Large intestine (tissue), 3 donors: ENCODE measurements around the gene CMTM4. TPM values are rescaled to one million over a fixed set of nuclear protein-coding genes. Genes with fewer than 3 reads are reported as not detected.
"Not testable (repeated sequence)": the region's sequence is repeated elsewhere in the genome, so short reads cannot be mapped to it uniquely, and the experiment has no call there.

Experiments used
- DNase-seq, 2 donors: peaks; one replicate each; pipeline versions ENCODE4 v3.0.0 to v3.0.0-alpha.2; 2013
- H3K27ac ChIP-seq: one replicate; pipeline ENCODE4 v1.5.1; 2013; ENCODE audit warnings: low read length
- H3K27me3 ChIP-seq: 2 replicates; pipeline ENCODE4 v1.6.1; 2013; ENCODE audit warnings: low read length; ENCODE audit not compliant: control insufficient read depth, insufficient read depth
- H3K36me3 ChIP-seq: 2 replicates; pipeline ENCODE4 v1.6.1; 2013; ENCODE audit warnings: low read length; ENCODE audit not compliant: control insufficient read depth, insufficient read depth
- H3K4me1 ChIP-seq: one replicate; pipeline ENCODE4 v1.6.1; 2013; ENCODE audit warnings: low read length; ENCODE audit not compliant: control insufficient read depth, insufficient read depth
- H3K4me3 ChIP-seq: one replicate; pipeline ENCODE4 v1.5.1; 2013; ENCODE audit warnings: low read length
- H3K9me3 ChIP-seq: one replicate; pipeline ENCODE4 v1.6.1; 2013; ENCODE audit warnings: mild to moderate bottlenecking, low read depth, low read length, moderate library complexity; ENCODE audit not compliant: control insufficient read depth
- WGBS: methylation state at CpG from one replicate; pipeline ENCODE4 v1.1.5; 2013; ENCODE audit warnings: low lambda C conversion rate; ENCODE audit not compliant: insufficient coverage; 5-methylcytosine and 5-hydroxymethylcytosine counted together
- polyA plus RNA-seq: library from polyadenylated mRNA; unstranded; fragments of 120-200 nt; gene quantifications from one replicate; pipeline ENCODE4 v1.2.1, GENCODE V29; 2013

Gene CMTM4
- polyA plus RNA-seq, 1 donor, result 52.1 TPM

- not testable (repeated sequence) for H3K27me3 ChIP-seq, H3K4me3 ChIP-seq
Measured at GRCh38 chr16:66631558-66631957, 65.0 kb downstream of the CMTM4 start.

GRCh38 chr16:66630561-66631260 is 65.8 kb downstream of the CMTM4 start:
- no CpG with 5 or more reads among the region's 49 CpGs for WGBS
- H3K9me3 ChIP-seq, H3K4me3 ChIP-seq, DNase-seq, H3K27me3 ChIP-seq, H3K4me1 ChIP-seq, H3K27ac ChIP-seq: not testable (repeated sequence)
- peaks cover 17% of the 10 kb centered on the region for H3K36me3 ChIP-seq

More at GRCh38 chr16:66631558-66631957, 65.0 kb downstream of the CMTM4 start:
- not testable (repeated sequence) for H3K27ac ChIP-seq, H3K4me1 ChIP-seq, H3K9me3 ChIP-seq, DNase-seq
- peaks cover 20% of the 10 kb centered on the region for H3K36me3 ChIP-seq
- no CpG with 5 or more reads among the region's 4 CpGs for WGBS

GRCh38 chr16:66629856-66630255 is 66.7 kb downstream of the CMTM4 start:
- DNase-seq, result no peak
- Histone ChIP-seq H3K4me3 (no peak overlapping the region), H3K27ac (no peak overlapping the region), H3K36me3 (peaks cover 12% of the 10 kb centered on the region), H3K27me3 (no peaks in the 10 kb centered on the region), H3K9me3 (no peaks in the 10 kb centered on the region), H3K4me1 (no peaks in the 10 kb centered on the region)
- no CpG with 5 or more reads among the region's 5 CpGs for WGBS

- H3K4me1 ChIP-seq, H3K27ac ChIP-seq, H3K27me3 ChIP-seq, DNase-seq, H3K4me3 ChIP-seq, H3K9me3 ChIP-seq: not testable (repeated sequence)
- WGBS, result 60% methylated on average over 1 of the region's 17 CpGs
- peaks cover 13% of the 10 kb centered on the region for H3K36me3 ChIP-seq
Measured at GRCh38 chr16:66627611-66628378, 68.7 kb downstream of the CMTM4 start.

DNA sequence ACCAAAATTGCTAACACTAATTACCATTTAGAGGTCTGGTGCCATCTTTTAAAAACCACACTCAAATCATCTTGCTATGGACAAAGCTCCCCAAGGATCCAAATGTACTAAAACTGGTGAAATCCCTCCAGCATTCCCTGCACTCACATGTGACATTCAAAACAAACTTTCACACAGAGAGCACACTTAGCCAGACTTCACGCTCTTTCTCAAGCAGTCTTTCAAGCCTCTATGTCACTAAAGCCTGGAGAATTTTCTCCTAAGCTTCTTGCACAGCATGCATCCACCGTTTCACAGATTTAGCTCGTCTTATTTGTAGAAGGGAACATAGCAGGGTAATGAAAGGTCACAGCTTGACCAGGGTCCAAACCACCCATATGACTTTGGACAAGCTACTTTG is 72.8 kb downstream of the CMTM4 start:
- H3K27ac ChIP-seq, result no peak overlapping the region
- H3K4me1 ChIP-seq, result no peaks in the 10 kb centered on the region
- no peak for DNase-seq
- peaks cover 36% of the 10 kb centered on the region for H3K36me3 ChIP-seq
- no peak overlapping the region for H3K4me3 ChIP-seq
- H3K9me3 ChIP-seq, result no peaks in the 10 kb centered on the region
- H3K27me3 ChIP-seq, result no peaks in the 10 kb centered on the region
- no CpG with 5 or more reads among the region's 3 CpGs for WGBS

- no peaks in the 10 kb centered on the region for H3K9me3 ChIP-seq
- peaks cover 40% of the 10 kb centered on the region for H3K36me3 ChIP-seq
- no CpG with 5 or more reads among the region's 3 CpGs for WGBS
- peak in 1 of 2 donors; percentile 28 for DNase-seq
- no peaks in the 10 kb centered on the region for H3K4me1 ChIP-seq
- no peak overlapping the region for H3K4me3 ChIP-seq
- H3K27ac ChIP-seq, result no peak overlapping the region
- H3K27me3 ChIP-seq, result no peaks in the 10 kb centered on the region
Measured at GRCh38 chr16:66622863-66623262, 73.7 kb downstream of the CMTM4 start.

GRCh38 chr16:66621973-66622372 is 74.6 kb downstream of the CMTM4 start:
- no peak for DNase-seq
- Histone ChIP-seq H3K9me3 (no peaks in the 10 kb centered on the region), H3K27ac (no peak overlapping the region), H3K4me3 (no peak overlapping the region), H3K36me3 (peaks cover 41% of the 10 kb centered on the region), H3K4me1 (no peaks in the 10 kb centered on the region), H3K27me3 (no peaks in the 10 kb centered on the region)
- WGBS, result no CpG with 5 or more reads among the region's 14 CpGs

GRCh38 chr16:66620429-66620795 is 76.1 kb downstream of the CMTM4 start:
- DNase-seq, result no peak

GRCh38 chr16:66619534-66620428 is 76.8 kb downstream of the CMTM4 start:
- no peak for DNase-seq
- Histone ChIP-seq H3K36me3 (peaks cover 52% of the 10 kb centered on the region), H3K9me3 (no peaks in the 10 kb centered on the region), H3K4me1 (no peaks in the 10 kb centered on the region), H3K4me3 (no peak overlapping the region), H3K27me3 (no peaks in the 10 kb centered on the region), H3K27ac (no peak overlapping the region)
- WGBS, result 92% methylated on average over 2 of the region's 12 CpGs

More at GRCh38 chr16:66620429-66620795, 76.1 kb downstream of the CMTM4 start:
- Histone ChIP-seq H3K4me3 (no peak overlapping the region), H3K36me3 (peaks cover 52% of the 10 kb centered on the region), H3K4me1 (no peaks in the 10 kb centered on the region), H3K27me3 (no peaks in the 10 kb centered on the region), H3K9me3 (no peaks in the 10 kb centered on the region), H3K27ac (no peak overlapping the region)
- WGBS, result 50% methylated on average over 1 of the region's 8 CpGs
